IgD-negative memory B cell (primary cell): ENCODE results near the gene BZW1. TPM values are rescaled to one million over a fixed set of nuclear protein-coding genes. Genes with fewer than 3 reads are reported as not detected.
A peak's percentile ranks its signal among the peaks of the same experiment; 100 is the strongest.
"Not testable (repeated sequence)": the region's sequence is repeated elsewhere in the genome, so short reads cannot be mapped to it uniquely, and the experiment has no call there.

Experiments used
- H3K27ac Mint-ChIP-seq, 3 donors: one replicate each; pipeline ENCODE4 v1.8.0; 2020 to 2022; ENCODE audit warnings: mild to moderate bottlenecking in 3 of 3, mixed read lengths in 3 of 3, moderate library complexity in 1 of 3
- H3K27me3 Mint-ChIP-seq: one replicate; pipeline ENCODE4 v1.8.0; 2021; ENCODE audit warnings: mixed read lengths
- H3K36me3 Mint-ChIP-seq: one replicate; pipeline ENCODE4 v1.8.0; 2020; ENCODE audit warnings: mild to moderate bottlenecking, mixed read lengths
- H3K4me1 Mint-ChIP-seq, 3 donors: one replicate each; pipeline ENCODE4 v1.8.0; 2020 to 2022; ENCODE audit warnings: mixed read lengths in 3 of 3, mild to moderate bottlenecking in 1 of 3
- H3K4me3 Mint-ChIP-seq, 4 donors: one replicate each; pipeline ENCODE4 v1.8.0; 2020 to 2022; ENCODE audit warnings: mild to moderate bottlenecking in 4 of 4, mixed read lengths in 4 of 4, moderate library complexity in 3 of 4
- H3K9me3 Mint-ChIP-seq, 3 donors: one replicate each; pipeline ENCODE4 v1.8.0; 2020 to 2021; ENCODE audit warnings: mixed read lengths in 3 of 3, mild to moderate bottlenecking in 1 of 3
- polyA plus RNA-seq: library from polyadenylated mRNA; unstranded; fragments of 300-500 nt; fragmentation: Illumina TruSeq; gene quantifications from one replicate; pipeline ENCODE4 v1.2.3, GENCODE V29; 2021

BZW1 gene
- polyA plus RNA-seq, 1 donor from 2014 or later: 140 TPM

- Mint-ChIP-seq H3K4me3 (no peak overlapping the region), H3K4me1 (no peaks in the 10 kb centered on the region), H3K27ac (no peak overlapping the region), H3K27me3 (peaks cover 2% of the 10 kb centered on the region), H3K9me3 (no peaks in the 10 kb centered on the region), H3K36me3 (no peaks in the 10 kb centered on the region)
These were observed 29.5 kb upstream of the BZW1 start for GRCh38 chr2:200782251-200782650.

- Mint-ChIP-seq H3K36me3 (peaks cover 1% of the 10 kb centered on the region), H3K4me1 (no peaks in the 10 kb centered on the region), H3K27ac (peak overlapping the region in 1 of 3 donors; percentile 33), H3K4me3 (no peak overlapping the region), H3K9me3 (no peaks in the 10 kb centered on the region), H3K27me3 (peaks cover 4% of the 10 kb centered on the region)
These were observed 27.5 kb upstream of the BZW1 start for GRCh38 chr2:200784215-200784614.

DNA sequence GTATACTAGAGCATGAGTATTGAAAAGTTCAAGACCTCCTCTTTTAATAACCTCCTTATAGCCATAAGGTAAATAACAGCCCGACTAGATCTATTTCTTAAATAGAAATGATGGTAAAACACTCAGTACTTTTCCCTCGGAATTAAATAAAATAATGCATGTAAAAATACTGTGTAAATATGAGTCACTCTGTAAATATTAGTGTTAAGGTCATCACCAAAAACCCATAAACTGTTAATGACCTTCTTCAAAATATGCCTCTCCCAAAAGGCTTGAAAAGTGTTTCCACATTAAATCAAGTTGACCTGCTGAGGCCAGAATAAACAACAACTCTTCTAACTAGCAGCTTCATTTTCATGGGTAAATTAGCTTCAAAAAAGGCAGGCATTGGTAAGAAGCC, 25.3 kb upstream of the BZW1 start:
- Mint-ChIP-seq H3K4me1 (no peaks in the 10 kb centered on the region), H3K9me3 (no peaks in the 10 kb centered on the region), H3K4me3 (no peak overlapping the region), H3K27ac (no peak overlapping the region), H3K27me3 (peaks cover 4% of the 10 kb centered on the region), H3K36me3 (peaks cover 1% of the 10 kb centered on the region)

DNA sequence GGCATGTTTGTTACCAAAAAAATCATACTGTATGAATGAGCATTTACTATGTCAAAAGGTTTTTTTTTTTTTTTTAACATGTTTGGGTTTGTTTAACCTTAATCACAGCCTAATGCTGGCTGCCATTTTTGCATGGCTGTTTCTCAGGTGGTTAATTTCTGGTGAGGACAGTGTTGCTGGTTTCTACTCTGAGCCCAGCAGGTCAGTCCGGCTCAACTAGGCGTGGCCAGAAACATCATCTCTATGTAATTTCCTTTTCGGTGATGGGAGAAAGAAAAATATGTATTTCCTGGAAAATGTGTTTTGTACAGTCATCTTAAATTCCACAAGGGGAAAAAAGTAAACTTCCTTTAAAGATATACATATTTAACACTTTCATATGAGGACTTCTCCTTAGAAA, 24.9 kb upstream of the BZW1 start:
- no peak overlapping the region for H3K27ac Mint-ChIP-seq
- no peak overlapping the region for H3K4me3 Mint-ChIP-seq
- H3K4me1 Mint-ChIP-seq: no peaks in the 10 kb centered on the region
- peaks cover 4% of the 10 kb centered on the region for H3K27me3 Mint-ChIP-seq
- peaks cover 1% of the 10 kb centered on the region for H3K36me3 Mint-ChIP-seq
- H3K9me3 Mint-ChIP-seq: no peaks in the 10 kb centered on the region

DNA sequence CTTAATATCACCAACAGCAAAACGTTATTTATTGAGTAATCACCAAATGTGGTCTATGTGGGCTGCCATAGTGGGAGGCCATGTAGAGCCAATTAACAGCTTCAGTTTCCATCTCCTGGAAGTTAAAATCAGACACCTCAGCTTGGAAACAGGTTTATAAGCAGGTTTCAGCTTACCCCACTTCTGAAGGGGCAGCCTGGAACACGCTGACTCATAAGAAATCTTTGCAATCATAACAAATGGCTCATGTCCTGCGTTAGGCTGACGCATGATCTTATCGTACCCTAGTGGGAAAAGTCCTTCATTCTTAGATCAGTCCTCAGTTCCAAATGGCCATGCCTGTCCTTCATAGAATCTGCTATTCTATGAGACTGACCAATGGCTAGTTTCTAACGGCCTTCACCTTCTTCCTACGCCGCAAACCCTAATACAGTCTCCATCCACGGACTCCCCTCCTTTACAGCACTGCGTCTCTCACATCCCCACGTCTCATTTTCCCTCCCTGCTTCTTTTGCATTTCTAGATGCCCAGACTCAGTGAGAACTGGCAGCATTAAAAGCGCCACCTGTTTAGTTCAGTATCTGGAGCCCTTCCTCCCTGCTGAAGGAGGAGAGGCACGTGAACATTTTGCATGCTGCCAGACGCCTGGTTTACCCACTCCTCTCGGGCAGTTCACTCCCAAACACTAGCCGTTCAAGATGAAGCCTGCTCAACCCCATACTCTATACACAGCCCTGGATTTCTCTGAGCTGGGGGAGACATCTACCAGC, 24.2 kb upstream of the BZW1 start:
- Mint-ChIP-seq H3K27me3 (peaks cover 2% of the 10 kb centered on the region), H3K4me3 (no peak overlapping the region), H3K36me3 (peaks cover 1% of the 10 kb centered on the region), H3K9me3 (no peaks in the 10 kb centered on the region), H3K4me1 (no peaks in the 10 kb centered on the region), H3K27ac (no peak overlapping the region)

DNA sequence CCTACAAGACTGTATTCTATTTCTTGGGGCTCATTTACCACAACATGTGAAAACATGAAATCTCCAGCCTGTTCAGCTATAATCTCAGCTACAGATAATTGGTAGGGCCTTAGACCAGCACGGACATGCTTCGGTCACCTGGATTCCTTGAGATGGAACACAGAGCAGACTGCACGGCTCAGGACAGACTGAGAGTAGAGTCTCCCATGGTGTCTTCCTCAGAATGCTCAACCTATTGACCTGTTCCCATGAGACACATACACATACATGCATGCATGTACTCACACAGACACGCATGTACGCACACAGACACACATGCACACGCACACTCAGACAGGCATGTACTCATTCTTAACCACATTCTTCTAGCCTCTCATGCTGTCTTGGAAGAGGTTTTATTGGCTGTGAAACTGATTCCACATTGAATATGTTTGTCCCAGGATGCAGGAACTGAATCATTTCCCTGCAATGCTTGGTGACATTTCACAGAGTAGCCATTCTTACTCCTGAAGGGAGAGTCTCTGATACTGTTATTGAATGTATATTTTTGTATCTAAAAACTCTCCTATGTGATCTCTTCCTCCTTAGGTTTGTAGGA, 23.5 kb upstream of the BZW1 start:
- peaks cover 2% of the 10 kb centered on the region for H3K27me3 Mint-ChIP-seq
- H3K36me3 Mint-ChIP-seq: peaks cover 1% of the 10 kb centered on the region
- no peaks in the 10 kb centered on the region for H3K4me1 Mint-ChIP-seq
- H3K9me3 Mint-ChIP-seq: no peaks in the 10 kb centered on the region
- H3K4me3 Mint-ChIP-seq: no peak overlapping the region
- H3K27ac Mint-ChIP-seq: no peak overlapping the region

GRCh38 chr2:200790185-200790584, 21.5 kb upstream of the BZW1 start:
- H3K27ac Mint-ChIP-seq: no peak overlapping the region
- no peaks in the 10 kb centered on the region for H3K9me3 Mint-ChIP-seq
- no peaks in the 10 kb centered on the region for H3K4me1 Mint-ChIP-seq
- peaks cover 1% of the 10 kb centered on the region for H3K36me3 Mint-ChIP-seq
- H3K27me3 Mint-ChIP-seq: peaks cover 2% of the 10 kb centered on the region
- H3K4me3 Mint-ChIP-seq: no peak overlapping the region

GRCh38 chr2:200791905-200792304, 19.8 kb upstream of the BZW1 start:
- Mint-ChIP-seq H3K27ac (no peak overlapping the region), H3K4me1 (no peaks in the 10 kb centered on the region), H3K27me3 (peaks cover 2% of the 10 kb centered on the region), H3K9me3 (no peaks in the 10 kb centered on the region), H3K4me3 (no peak overlapping the region), H3K36me3 (peaks cover 1% of the 10 kb centered on the region)

DNA sequence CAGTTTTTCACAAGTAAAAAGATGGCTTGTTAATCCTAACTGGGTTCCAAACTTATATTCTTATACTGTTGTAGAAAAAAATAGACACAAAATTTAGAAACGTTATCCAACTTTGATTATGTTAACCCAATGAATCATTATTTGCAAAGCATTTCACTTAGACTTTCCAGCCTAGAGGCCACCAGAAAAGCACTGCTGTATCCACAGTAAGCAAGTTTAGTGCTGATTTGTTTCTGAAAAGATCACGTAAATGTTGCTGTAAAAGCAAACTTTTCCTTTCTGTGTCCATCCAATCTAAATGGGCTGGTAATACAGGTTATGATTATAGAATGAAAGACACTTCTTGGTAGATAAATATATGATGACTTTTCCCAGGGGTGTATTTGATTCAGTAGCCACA, 17.6 kb upstream of the BZW1 start:
- Mint-ChIP-seq H3K9me3 (peaks cover 0 to 1% (median 0%) of the 10 kb centered on the region in 3 donors), H3K4me3 (no peak overlapping the region), H3K27ac (no peak overlapping the region), H3K27me3 (peaks cover 4% of the 10 kb centered on the region), H3K36me3 (peaks cover 3% of the 10 kb centered on the region), H3K4me1 (no peaks in the 10 kb centered on the region)

DNA sequence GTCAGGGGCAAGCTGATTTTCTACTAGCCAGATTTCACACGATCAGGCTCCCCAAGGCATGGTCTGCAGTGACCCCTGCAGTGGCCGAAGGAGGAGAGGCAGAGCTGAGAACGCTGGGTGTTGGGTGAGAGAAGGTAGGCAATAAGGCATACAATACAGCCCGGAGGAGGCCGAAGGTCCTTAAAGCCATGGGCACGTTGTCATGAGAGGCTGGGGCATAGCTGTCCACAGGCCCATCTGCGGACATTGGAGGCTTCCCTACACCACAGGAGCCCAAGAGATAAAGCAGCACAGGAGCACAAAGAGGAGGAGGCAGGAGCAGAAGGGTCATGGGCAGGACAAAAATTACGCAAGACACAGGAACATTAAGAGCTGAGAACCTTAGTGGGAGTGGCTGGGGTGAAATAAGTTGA, 16.7 kb upstream of the BZW1 start:
- Mint-ChIP-seq H3K27ac (no peak overlapping the region), H3K36me3 (peaks cover 2% of the 10 kb centered on the region), H3K4me1 (no peaks in the 10 kb centered on the region), H3K27me3 (peaks cover 4% of the 10 kb centered on the region), H3K9me3 (peaks cover 0 to 1% (median 0%) of the 10 kb centered on the region in 3 donors), H3K4me3 (no peak overlapping the region)

- H3K27ac Mint-ChIP-seq: no peak overlapping the region
- H3K4me1 Mint-ChIP-seq: peaks cover 0 to 2% (median 0%) of the 10 kb centered on the region in 3 donors
- H3K36me3 Mint-ChIP-seq: peaks cover 4% of the 10 kb centered on the region
- H3K4me3 Mint-ChIP-seq: no peak overlapping the region
- peaks cover 0 to 2% (median 2%) of the 10 kb centered on the region in 3 donors for H3K9me3 Mint-ChIP-seq
- H3K27me3 Mint-ChIP-seq: peaks cover 6% of the 10 kb centered on the region
These were observed 15.1 kb upstream of the BZW1 start for GRCh38 chr2:200796561-200796960.

- no peak overlapping the region for H3K27ac Mint-ChIP-seq
- H3K36me3 Mint-ChIP-seq: peaks cover 4% of the 10 kb centered on the region
- H3K4me1 Mint-ChIP-seq: peaks cover 0 to 2% (median 0%) of the 10 kb centered on the region in 3 donors
- peaks cover 9% of the 10 kb centered on the region for H3K27me3 Mint-ChIP-seq
- H3K4me3 Mint-ChIP-seq: no peak overlapping the region
- peaks cover 0 to 5% (median 3%) of the 10 kb centered on the region in 3 donors for H3K9me3 Mint-ChIP-seq
These were observed 14.4 kb upstream of the BZW1 start for GRCh38 chr2:200797242-200797770.

GRCh38 chr2:200798514-200798913, 13.2 kb upstream of the BZW1 start:
- H3K9me3 Mint-ChIP-seq: peaks cover 0 to 5% (median 3%) of the 10 kb centered on the region in 3 donors
- peaks cover 4% of the 10 kb centered on the region for H3K36me3 Mint-ChIP-seq
- H3K27me3 Mint-ChIP-seq: peaks cover 10% of the 10 kb centered on the region
- peaks cover 0 to 2% (median 0%) of the 10 kb centered on the region in 3 donors for H3K4me1 Mint-ChIP-seq
- H3K4me3 Mint-ChIP-seq: no peak overlapping the region
- no peak overlapping the region for H3K27ac Mint-ChIP-seq

- no peak overlapping the region for H3K4me3 Mint-ChIP-seq
- peaks cover 0 to 2% (median 0%) of the 10 kb centered on the region in 3 donors for H3K4me1 Mint-ChIP-seq
- peaks cover 4% of the 10 kb centered on the region for H3K36me3 Mint-ChIP-seq
- H3K27ac Mint-ChIP-seq: no peak overlapping the region
- H3K27me3 Mint-ChIP-seq: peaks cover 10% of the 10 kb centered on the region
- peaks cover 0 to 5% (median 3%) of the 10 kb centered on the region in 3 donors for H3K9me3 Mint-ChIP-seq
These were observed 11.3 kb upstream of the BZW1 start for GRCh38 chr2:200800458-200800857.

DNA sequence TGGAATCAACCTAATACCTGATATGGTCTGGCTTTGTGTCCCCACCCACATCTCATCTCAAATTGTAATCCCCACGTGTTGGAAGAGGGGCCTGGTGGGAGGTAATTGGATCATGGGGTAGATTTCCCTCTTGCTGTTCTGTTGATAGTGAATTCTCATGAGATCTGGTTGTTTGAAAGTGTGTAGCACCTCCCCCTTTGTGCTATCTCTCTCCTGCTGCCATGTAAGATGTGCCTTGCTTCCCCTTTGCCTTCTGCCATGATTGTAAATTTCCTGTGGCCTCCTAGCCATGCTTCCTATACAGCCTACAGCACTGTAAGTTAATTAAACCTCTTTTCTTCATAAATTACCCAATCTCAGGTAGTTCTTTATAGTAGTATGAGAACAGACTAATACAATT, 10.3 kb upstream of the BZW1 start:
- H3K4me1 Mint-ChIP-seq, H3K27ac Mint-ChIP-seq, H3K4me3 Mint-ChIP-seq, H3K36me3 Mint-ChIP-seq, H3K9me3 Mint-ChIP-seq: not testable (repeated sequence)
- H3K27me3 Mint-ChIP-seq: peaks cover 10% of the 10 kb centered on the region
